Loucy (cell line): ENCODE results near the gene NUP35.

Source experiments
- H2AFZ ChIP-seq: fragments of 200-600 bp; sonication (generic); 2 replicates; pipeline ENCODE4 v1.6.0; 2016; ENCODE audit warnings: antibody characterized with exemption, mild to moderate bottlenecking, low read length, moderate library complexity
- H3F3A ChIP-seq: fragments of 200-600 bp; 2 replicates; pipeline ENCODE4 v1.6.0; 2016; ENCODE audit warnings: antibody characterized with exemption, low read depth, mild to moderate bottlenecking
- H3K27me3 ChIP-seq: fragments of 200-600 bp; sonication (generic); 2 replicates; pipeline ENCODE4 v1.6.1; 2014; ENCODE audit warnings: low read length, mild to moderate bottlenecking; ENCODE audit not compliant: insufficient read depth, poor library complexity, severe bottlenecking
- H3K36me3 ChIP-seq: fragments of 200-600 bp; sonication (generic); 2 replicates; pipeline ENCODE4 v1.6.1; 2016; ENCODE audit warnings: low read length; ENCODE audit not compliant: insufficient read depth
- H3K4me1 ChIP-seq: fragments of 200-600 bp; sonication (generic); 2 replicates; pipeline ENCODE4 v1.5.1; 2014; ENCODE audit warnings: low read length, mild to moderate bottlenecking; ENCODE audit not compliant: insufficient read depth, poor library complexity, severe bottlenecking
- H3K4me2 ChIP-seq: fragments of 200-600 bp; sonication (generic); 2 replicates; pipeline ENCODE4 v1.6.0; 2014; ENCODE audit warnings: antibody characterized with exemption, low read length, low read depth, mild to moderate bottlenecking; ENCODE audit not compliant: poor library complexity, severe bottlenecking
- H3K4me3 ChIP-seq: fragments of 200-600 bp; sonication (generic); 2 replicates; pipeline ENCODE4 v1.5.1; 2014; ENCODE audit warnings: low read length, mild to moderate bottlenecking, mixed read lengths; ENCODE audit not compliant: poor library complexity, severe bottlenecking
- H3K79me2 ChIP-seq: fragments of 200-600 bp; sonication (generic); 2 replicates; pipeline ENCODE4 v1.6.1; 2014; ENCODE audit warnings: low read length; ENCODE audit not compliant: insufficient read depth
- H3K9ac ChIP-seq: fragments of 200-600 bp; sonication (generic); 2 replicates; pipeline ENCODE4 v1.6.0; 2014; ENCODE audit warnings: mild to moderate bottlenecking, low read depth, low read length, moderate library complexity; ENCODE audit not compliant: poor library complexity, severe bottlenecking
- H3K9me2 ChIP-seq: fragments of 200-600 bp; sonication (generic); replicated peaks from 2 replicates; pipeline ENCODE4 v1.6.1; 2016; ENCODE audit warnings: low read depth, low read length, mixed read lengths
- H3K9me3 ChIP-seq: fragments of 200-600 bp; sonication (generic); 2 replicates; pipeline ENCODE4 v1.6.1; 2014; ENCODE audit warnings: mild to moderate bottlenecking, antibody characterized with exemption, low read length, low read depth; ENCODE audit not compliant: insufficient read depth
- H4K20me1 ChIP-seq: fragments of 200-600 bp; sonication (generic); 2 replicates; pipeline ENCODE4 v1.6.0; 2014; ENCODE audit warnings: antibody characterized with exemption, low read length, mild to moderate bottlenecking; ENCODE audit not compliant: insufficient read depth, poor library complexity, severe bottlenecking
- EZH2phosphoT487 ChIP-seq: fragments of 200-600 bp; IDR thresholded peaks from 2 replicates; pipeline ENCODE4 v1.6.1; 2018; ENCODE audit warnings: antibody characterized with exemption, mild to moderate bottlenecking, moderate library complexity, borderline replicate concordance
- TF ChIP-seq, protein P1 (sequence below): fragments of 200-600 bp; sonication (generic); conservative IDR thresholded peaks from 2 replicates; pipeline ENCODE4 v1.5.1; 2014; ENCODE audit warnings: mild to moderate bottlenecking, antibody characterized with exemption, low read length

NUP35 gene

DNA sequence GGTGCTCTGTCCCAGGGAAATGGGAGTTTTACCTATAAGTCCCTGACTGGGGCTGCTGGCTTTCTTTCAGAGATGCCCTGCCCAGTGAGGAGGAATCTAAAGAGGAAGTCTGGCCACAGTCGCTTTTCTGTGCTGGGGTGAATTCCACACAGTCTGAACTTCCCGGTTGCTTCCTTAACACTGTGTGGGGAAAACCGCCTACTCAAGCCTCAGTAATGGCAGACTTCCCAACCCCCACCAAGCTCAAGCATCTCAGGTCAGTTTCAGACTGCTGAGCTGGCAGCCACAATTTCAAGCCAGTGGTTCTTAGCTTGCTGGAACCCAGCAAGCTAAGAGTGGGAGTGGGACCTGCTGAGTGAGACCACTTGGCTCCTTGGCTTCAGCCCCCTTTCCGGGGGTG lies 54.9 kb downstream of the NUP35 start:
- peaks cover 31% of the 10 kb centered on the region for H3K36me3 ChIP-seq
- 0 out of 2 replicates have a peak, but pooled peaks cover 6% of the 10 kb centered on the region for H3K79me2 ChIP-seq
- no peaks in the 10 kb centered on the region for H3F3A ChIP-seq
- no peak overlapping the region for H3K4me3 ChIP-seq
- H3K9ac ChIP-seq, result no peak overlapping the region
- no peak overlapping the region for H2AFZ ChIP-seq
- TF ChIP-seq, protein P1, sequence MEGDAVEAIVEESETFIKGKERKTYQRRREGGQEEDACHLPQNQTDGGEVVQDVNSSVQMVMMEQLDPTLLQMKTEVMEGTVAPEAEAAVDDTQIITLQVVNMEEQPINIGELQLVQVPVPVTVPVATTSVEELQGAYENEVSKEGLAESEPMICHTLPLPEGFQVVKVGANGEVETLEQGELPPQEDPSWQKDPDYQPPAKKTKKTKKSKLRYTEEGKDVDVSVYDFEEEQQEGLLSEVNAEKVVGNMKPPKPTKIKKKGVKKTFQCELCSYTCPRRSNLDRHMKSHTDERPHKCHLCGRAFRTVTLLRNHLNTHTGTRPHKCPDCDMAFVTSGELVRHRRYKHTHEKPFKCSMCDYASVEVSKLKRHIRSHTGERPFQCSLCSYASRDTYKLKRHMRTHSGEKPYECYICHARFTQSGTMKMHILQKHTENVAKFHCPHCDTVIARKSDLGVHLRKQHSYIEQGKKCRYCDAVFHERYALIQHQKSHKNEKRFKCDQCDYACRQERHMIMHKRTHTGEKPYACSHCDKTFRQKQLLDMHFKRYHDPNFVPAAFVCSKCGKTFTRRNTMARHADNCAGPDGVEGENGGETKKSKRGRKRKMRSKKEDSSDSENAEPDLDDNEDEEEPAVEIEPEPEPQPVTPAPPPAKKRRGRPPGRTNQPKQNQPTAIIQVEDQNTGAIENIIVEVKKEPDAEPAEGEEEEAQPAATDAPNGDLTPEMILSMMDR, result no peak
- no peak for TF ChIP-seq EZH2phosphoT487
- H3K4me2 ChIP-seq, result no peak overlapping the region
- no peaks in the 10 kb centered on the region for H3K4me1 ChIP-seq
- H4K20me1 ChIP-seq, result no peaks in the 10 kb centered on the region
- no peaks in the 10 kb centered on the region for H3K9me2 ChIP-seq
- peaks cover 15% of the 10 kb centered on the region for H3K9me3 ChIP-seq
- H3K27me3 ChIP-seq, result no peaks in the 10 kb centered on the region

GRCh38 chr2:183185534-183185933 lies 61.3 kb downstream of the NUP35 start:
- 0 out of 2 replicates have a peak, but pooled peaks cover 6% of the 10 kb centered on the region for H3K79me2 ChIP-seq
- TF ChIP-seq EZH2phosphoT487, result no peak
- TF ChIP-seq, protein P1, result no peak
- H3K9ac ChIP-seq, result no peak overlapping the region

GRCh38 chr2:183186296-183186695 lies 62.1 kb downstream of the NUP35 start:
- H4K20me1 ChIP-seq, result no peaks in the 10 kb centered on the region
- no peak overlapping the region for H2AFZ ChIP-seq
- peaks cover 16% of the 10 kb centered on the region for H3K9me3 ChIP-seq
- H3K4me2 ChIP-seq, result no peak overlapping the region
- H3K79me2 ChIP-seq, result 0 out of 2 replicates have a peak, but pooled peaks cover 6% of the 10 kb centered on the region
- H3K27me3 ChIP-seq, result no peaks in the 10 kb centered on the region
- no peaks in the 10 kb centered on the region for H3F3A ChIP-seq
- H3K4me1 ChIP-seq, result no peaks in the 10 kb centered on the region
- TF ChIP-seq, protein P1, result no peak
- TF ChIP-seq EZH2phosphoT487, result no peak
- peaks cover 62% of the 10 kb centered on the region for H3K36me3 ChIP-seq
- no peak overlapping the region for H3K4me3 ChIP-seq
- no peaks in the 10 kb centered on the region for H3K9me2 ChIP-seq
- no peak overlapping the region for H3K9ac ChIP-seq

More at GRCh38 chr2:183185534-183185933, 61.3 kb downstream of the NUP35 start:
- Histone ChIP-seq H3K4me2 (no peak overlapping the region), H4K20me1 (no peaks in the 10 kb centered on the region), H3K9me3 (peaks cover 16% of the 10 kb centered on the region), H3K27me3 (no peaks in the 10 kb centered on the region), H3K9me2 (no peaks in the 10 kb centered on the region), H2AFZ (no peak overlapping the region), H3K4me3 (no peak overlapping the region), H3K36me3 (peaks cover 60% of the 10 kb centered on the region), H3K4me1 (no peaks in the 10 kb centered on the region), H3F3A (no peaks in the 10 kb centered on the region)
